Tibial artery (tissue), 4 donors: ENCODE measurements around the gene SNRK.

Source experiments
- DNase-seq, 2 donors: peaks; one replicate each; pipeline ENCODE4 v3.0.0-alpha.2; 2019
- H3K27ac ChIP-seq, 2 donors: fragments of 200-600 bp; sonication (generic) in 1 of 2; 1 replicate in 1 of 2; 2 replicates in 1 of 2; pipeline ENCODE4 v1.5.1; 2018 to 2019; ENCODE audit warnings: mild to moderate bottlenecking in 1 of 2
- H3K27me3 ChIP-seq, 2 donors: fragments of 200-600 bp; sonication (generic) in 1 of 2; one replicate each; pipeline versions ENCODE4 v1.5.1 to v1.6.0; 2016 to 2019
- H3K36me3 ChIP-seq, 3 donors: fragments of 200-600 bp; sonication (generic) in 2 of 3; one replicate each; pipeline ENCODE4 v1.5.1; 2016 to 2019; ENCODE audit warnings: mild to moderate bottlenecking in 2 of 3
- H3K4me1 ChIP-seq, 4 donors: fragments of 200-600 bp; sonication (generic) in 2 of 4; 1 replicate in 3 of 4; 2 replicates in 1 of 4; pipeline ENCODE4 v1.5.1; 2016 to 2019
- H3K4me3 ChIP-seq, 2 donors: fragments of 200-600 bp; sonication (generic) in 1 of 2; 1 replicate in 1 of 2; 2 replicates in 1 of 2; pipeline ENCODE4 v1.5.1; 2018 to 2019; ENCODE audit warnings: mild to moderate bottlenecking in 2 of 2
- H3K9me3 ChIP-seq, 3 donors: fragments of 200-600 bp; sonication (generic) in 1 of 3; one replicate each; pipeline ENCODE4 v1.5.1; 2016 to 2019
- intact Hi-C: fragments of 100-400 bp; cut with DNase I; formaldehyde crosslinking; loops from one replicate; pipeline ENCODE4 v1.15.0; 2023; ENCODE audit warnings: low total_unique reads
- TF ChIP-seq, protein P1 (sequence below), 2 experiments: fragments of 200-600 bp in 1 of 2; fragments of 450-650 bp in 1 of 2; IDR thresholded peaks; one replicate each; pipeline ENCODE4 v1.5.1; 2017 to 2019; ENCODE audit warnings: antibody characterized with exemption in 2 of 2, mild to moderate bottlenecking in 1 of 2, moderate library complexity in 1 of 2

The SNRK gene

DNA sequence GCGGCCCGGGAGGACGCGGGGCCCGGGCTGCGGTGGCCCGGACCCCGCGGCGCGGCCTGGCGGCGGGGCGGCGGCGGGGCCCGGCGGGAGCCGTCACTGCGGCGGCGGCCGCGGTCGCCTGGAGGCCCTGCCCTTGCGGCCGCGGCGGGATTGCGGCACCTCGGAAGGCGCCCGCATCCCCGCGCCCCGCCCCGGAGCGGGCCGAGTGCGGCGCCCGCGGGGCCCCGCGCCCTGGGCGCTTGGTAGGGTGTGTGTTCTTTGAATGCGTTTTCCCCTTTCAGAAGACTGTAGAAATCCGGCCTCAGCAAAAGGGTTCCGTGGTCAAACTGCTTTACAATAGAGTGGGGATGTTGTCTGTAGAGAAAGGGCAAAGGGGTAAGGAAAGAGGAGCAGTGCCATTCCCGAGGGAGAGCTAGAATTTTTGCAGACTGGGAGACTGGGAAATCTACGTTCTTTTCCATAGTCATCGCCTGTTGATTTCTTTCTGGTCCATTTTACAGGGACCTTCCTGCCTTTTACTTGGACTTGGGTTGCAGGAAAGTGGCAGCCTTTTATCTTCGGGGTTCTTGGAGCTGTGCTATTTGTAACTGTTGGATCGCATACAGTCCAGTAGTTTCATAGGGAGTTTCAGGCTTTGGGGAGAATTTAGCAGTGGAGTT is 630 bp downstream of the SNRK start:
- TF ChIP-seq, protein P1, sequence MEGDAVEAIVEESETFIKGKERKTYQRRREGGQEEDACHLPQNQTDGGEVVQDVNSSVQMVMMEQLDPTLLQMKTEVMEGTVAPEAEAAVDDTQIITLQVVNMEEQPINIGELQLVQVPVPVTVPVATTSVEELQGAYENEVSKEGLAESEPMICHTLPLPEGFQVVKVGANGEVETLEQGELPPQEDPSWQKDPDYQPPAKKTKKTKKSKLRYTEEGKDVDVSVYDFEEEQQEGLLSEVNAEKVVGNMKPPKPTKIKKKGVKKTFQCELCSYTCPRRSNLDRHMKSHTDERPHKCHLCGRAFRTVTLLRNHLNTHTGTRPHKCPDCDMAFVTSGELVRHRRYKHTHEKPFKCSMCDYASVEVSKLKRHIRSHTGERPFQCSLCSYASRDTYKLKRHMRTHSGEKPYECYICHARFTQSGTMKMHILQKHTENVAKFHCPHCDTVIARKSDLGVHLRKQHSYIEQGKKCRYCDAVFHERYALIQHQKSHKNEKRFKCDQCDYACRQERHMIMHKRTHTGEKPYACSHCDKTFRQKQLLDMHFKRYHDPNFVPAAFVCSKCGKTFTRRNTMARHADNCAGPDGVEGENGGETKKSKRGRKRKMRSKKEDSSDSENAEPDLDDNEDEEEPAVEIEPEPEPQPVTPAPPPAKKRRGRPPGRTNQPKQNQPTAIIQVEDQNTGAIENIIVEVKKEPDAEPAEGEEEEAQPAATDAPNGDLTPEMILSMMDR (IDR thresholded peaks at IDR 0.05), result no peak

DNA sequence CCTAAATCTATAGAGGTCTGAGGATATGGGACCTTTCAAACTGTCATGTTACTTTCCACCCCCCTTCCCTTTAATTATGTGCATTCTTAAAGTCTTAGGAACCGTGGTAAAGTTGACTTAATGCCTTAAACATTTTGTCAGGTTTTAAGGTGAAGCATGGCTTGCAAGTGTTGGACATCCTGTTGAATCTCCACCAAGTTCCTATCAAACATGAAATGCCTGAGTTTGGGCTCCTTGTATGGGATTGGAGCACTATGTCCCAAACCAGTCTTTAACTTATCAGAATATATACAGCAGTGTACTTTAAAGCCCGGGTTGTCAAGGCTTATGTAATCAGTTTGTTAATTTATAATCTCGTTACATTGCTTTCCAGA is 1.1 kb downstream of the SNRK start:
- Histone ChIP-seq H3K4me3 (peak overlapping the region; percentile 62 to 66), H3K27ac (peak overlapping the region; percentile 66 to 68), H3K36me3 (no peaks in the 10 kb centered on the region), H3K9me3 (no peaks in the 10 kb centered on the region), H3K4me1 (peaks cover 0 to 47% (median 23%) of the 10 kb centered on the region in 4 donors), H3K27me3 (no peaks in the 10 kb centered on the region)
- TF ChIP-seq, protein P1 (IDR thresholded peaks at IDR 0.05), result no peak
- intact Hi-C loops, result no loop called here
- DNase-seq, result no peak

More for the DNA sequence above, 630 bp downstream of the SNRK start:
- no peaks in the 10 kb centered on the region for H3K36me3 ChIP-seq
- peak overlapping the region; percentile 62 to 66 for H3K4me3 ChIP-seq
- H3K4me1 ChIP-seq, result peaks cover 0 to 46% (median 23%) of the 10 kb centered on the region in 4 donors
- DNase-seq, result no peak
- no peaks in the 10 kb centered on the region for H3K9me3 ChIP-seq
- intact Hi-C loops, result no loop called here
- H3K27ac ChIP-seq, result peak overlapping the region; percentile 66 to 68
- H3K27me3 ChIP-seq, result no peaks in the 10 kb centered on the region

DNA sequence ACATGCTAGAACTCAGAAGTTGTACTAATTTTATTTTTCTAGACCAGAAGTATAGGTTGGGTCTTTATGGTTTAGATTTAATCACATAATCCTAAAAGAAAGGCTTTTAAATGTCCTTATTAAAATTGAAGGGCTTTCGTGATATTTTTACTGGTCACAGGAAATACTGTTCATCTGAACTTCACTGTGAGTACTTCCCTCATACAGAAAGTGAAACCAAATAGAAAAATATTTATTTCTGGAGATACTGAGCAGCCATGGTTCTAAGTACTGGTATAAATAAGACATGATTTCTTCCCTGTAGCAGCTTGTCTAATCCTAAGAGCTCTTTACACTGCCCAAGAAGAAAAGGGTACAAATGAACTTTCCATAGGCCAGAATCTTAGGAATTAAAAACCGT is 2.0 kb downstream of the SNRK start:
- peaks cover 0 to 50% (median 23%) of the 10 kb centered on the region in 4 donors for H3K4me1 ChIP-seq
- peak overlapping the region in 1 of 2 donors; percentile 68 for H3K27ac ChIP-seq
- no peaks in the 10 kb centered on the region for H3K27me3 ChIP-seq
- no peaks in the 10 kb centered on the region for H3K36me3 ChIP-seq
- TF ChIP-seq, protein P1 (IDR thresholded peaks at IDR 0.05), result no peak
- DNase-seq, result no peak
- peak overlapping the region; percentile 62 to 66 for H3K4me3 ChIP-seq
- intact Hi-C loops, result no loop called here
- H3K9me3 ChIP-seq, result no peaks in the 10 kb centered on the region

DNA sequence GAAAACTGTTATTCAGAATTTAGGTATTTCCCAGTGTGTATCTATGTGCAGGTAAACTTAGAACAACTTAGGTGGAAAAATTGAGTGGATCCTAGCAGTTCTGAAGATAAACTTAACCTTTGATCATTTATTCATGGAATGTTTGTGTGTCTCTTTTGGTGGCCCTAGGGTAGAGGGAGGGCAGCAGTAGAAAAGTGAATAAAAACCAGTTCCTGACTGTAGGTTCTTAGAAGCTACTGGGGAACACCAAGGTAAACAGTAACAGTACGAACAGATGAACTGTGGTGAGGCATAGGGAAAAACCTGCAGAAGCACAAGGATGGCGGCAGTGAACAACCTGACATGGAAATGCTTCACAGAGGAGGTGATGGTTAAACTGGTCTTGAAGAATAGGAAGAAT is 2.5 kb downstream of the SNRK start:
- Histone ChIP-seq H3K4me1 (peaks cover 0 to 55% (median 23%) of the 10 kb centered on the region in 4 donors), H3K4me3 (peak overlapping the region; percentile 62 to 66), H3K36me3 (no peaks in the 10 kb centered on the region), H3K27ac (peak overlapping the region in 1 of 2 donors; percentile 68), H3K27me3 (no peaks in the 10 kb centered on the region), H3K9me3 (no peaks in the 10 kb centered on the region)
- intact Hi-C loops, result no loop called here
- DNase-seq, result no peak
- TF ChIP-seq, protein P1 (IDR thresholded peaks at IDR 0.05), result no peak

DNA sequence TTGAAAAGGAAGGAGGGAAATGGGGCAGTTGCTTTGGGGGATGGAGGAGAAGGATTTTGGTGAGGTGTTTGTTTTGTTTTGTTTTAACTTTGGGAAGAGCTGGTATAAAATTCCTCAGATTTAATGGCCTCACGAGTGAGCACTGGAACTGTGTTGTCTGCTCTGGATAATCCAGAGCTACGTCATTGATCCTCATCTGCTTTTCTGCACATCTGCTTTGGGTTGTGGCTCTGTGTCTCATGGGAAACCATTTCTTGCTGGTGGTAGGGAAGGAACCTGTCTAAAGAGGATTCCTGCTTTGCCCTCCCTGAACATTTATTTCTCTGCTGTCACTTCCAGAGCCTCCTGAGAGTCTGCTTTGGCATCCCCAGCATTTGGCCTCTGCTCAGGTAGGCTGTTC is 3.1 kb downstream of the SNRK start:
- intact Hi-C loops, result no loop called here
- DNase-seq, result no peak
- peaks cover 0 to 55% (median 23%) of the 10 kb centered on the region in 4 donors for H3K4me1 ChIP-seq
- H3K27me3 ChIP-seq, result no peaks in the 10 kb centered on the region
- peak overlapping the region; percentile 62 to 66 for H3K4me3 ChIP-seq
- H3K9me3 ChIP-seq, result no peaks in the 10 kb centered on the region
- no peak overlapping the region for H3K27ac ChIP-seq
- H3K36me3 ChIP-seq, result no peaks in the 10 kb centered on the region
- TF ChIP-seq, protein P1 (IDR thresholded peaks at IDR 0.05), result no peak
